ENCODE results near the gene MLC1. TPM values are rescaled to one million over a fixed set of nuclear protein-coding genes. Genes with fewer than 3 reads are reported as not detected.

The MLC1 gene
- total RNA-seq, 1 donor from 2014 or later, result 0.09 TPM

DNA sequence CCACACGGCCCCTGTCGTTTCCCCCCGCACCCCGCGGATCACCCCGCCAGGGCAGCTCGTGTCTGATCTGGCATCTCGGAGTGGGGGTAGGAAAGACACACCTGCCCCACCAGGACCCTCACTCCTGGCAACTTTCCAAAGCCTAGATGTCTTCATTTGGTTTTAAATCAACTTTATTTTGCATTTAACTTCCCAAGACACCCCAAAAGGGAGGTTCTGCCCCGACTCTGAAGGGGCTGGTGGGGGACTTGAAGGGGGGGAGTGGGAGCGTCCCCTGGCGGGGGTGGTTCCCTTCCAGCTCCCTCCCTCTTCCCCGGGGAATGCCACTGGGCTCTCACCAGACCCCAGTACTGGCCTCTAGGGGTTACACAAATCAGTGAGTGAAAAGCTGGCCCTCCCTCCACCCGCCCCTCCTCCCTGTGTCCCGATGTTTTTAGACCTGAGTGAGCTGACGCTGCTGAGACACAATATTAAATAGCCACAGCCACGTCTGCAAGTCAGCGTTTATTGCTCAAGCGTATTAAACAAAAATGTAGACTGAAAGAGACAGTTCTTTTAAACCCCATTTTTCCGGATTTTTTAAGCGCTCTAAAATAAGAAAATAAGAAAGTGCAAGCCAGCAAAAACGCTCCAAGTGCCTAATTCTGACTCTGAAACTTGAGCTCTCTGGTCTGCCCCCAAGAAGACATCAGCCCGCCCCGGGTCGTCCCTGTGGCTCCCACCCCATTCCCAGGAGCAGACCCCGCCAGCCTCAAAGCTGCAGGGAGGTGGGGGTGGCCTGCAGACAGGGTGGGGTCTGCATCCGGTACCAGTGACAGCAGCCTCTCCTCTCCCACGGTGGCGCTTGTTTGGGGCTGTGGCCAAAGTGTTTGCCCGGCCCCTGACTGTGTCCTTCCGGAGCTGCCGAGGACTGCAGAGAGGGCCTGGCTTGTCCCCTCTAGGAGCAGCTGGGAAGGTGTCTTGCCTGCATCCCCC, 26.0 kb downstream of the MLC1 start:
- Histone ChIP-seq H3K9ac (ENCODE audit: low read length) (no peak overlapping the region), H3K79me2 (ENCODE audit: insufficient read depth, low read length) (no peaks in the 10 kb centered on the region), H3K27ac (ENCODE audit: low read depth, low read length) (no peak overlapping the region), H2AFZ (ENCODE audit: low read depth, low read length) (no peak overlapping the region), H3K4me3 (ENCODE audit: insufficient read depth, low read depth, low read length) (no peak overlapping the region), H3K36me3 (ENCODE audit: insufficient read depth, low read length) (no peaks in the 10 kb centered on the region), H3K27me3 (ENCODE audit: insufficient read depth, low read length) (peaks cover 12% of the 10 kb centered on the region), H3K4me2 (ENCODE audit: low read length) (peak overlapping the region; percentile 26), H4K20me1 (ENCODE audit: insufficient read depth, low read length) (no peaks in the 10 kb centered on the region), H3K9me3 (ENCODE audit: insufficient read depth, low read depth, low read length) (peaks cover 1% of the 10 kb centered on the region), H3K4me1 (ENCODE audit: insufficient read depth, low read length) (no peaks in the 10 kb centered on the region)
- no peaks in the 10 kb centered on the region for H3K9me3 Mint-ChIP-seq (ENCODE audit: unreplicated experiment)
- no peak overlapping the region for H3K27ac Mint-ChIP-seq (ENCODE audit: unreplicated experiment)
- H3K4me3 Mint-ChIP-seq (ENCODE audit: unreplicated experiment), result peak overlapping the region; percentile 27
- no peak for DNase-seq (ENCODE audit: low read depth)
- peaks cover 36% of the 10 kb centered on the region for H3K27me3 Mint-ChIP-seq (ENCODE audit: low read depth, unreplicated experiment)
- FAIRE-seq, result no peak
- peaks cover 2% of the 10 kb centered on the region for H3K4me1 Mint-ChIP-seq (ENCODE audit: low read depth, unreplicated experiment)
- peaks cover 4% of the 10 kb centered on the region for H3K36me3 Mint-ChIP-seq (ENCODE audit: low read depth, unreplicated experiment)
- peak; percentile 43 for TF ChIP-seq EZH2 (IDR thresholded peaks at IDR 0.05; ENCODE audit: insufficient read depth, low read length)
- TF ChIP-seq, protein P1, sequence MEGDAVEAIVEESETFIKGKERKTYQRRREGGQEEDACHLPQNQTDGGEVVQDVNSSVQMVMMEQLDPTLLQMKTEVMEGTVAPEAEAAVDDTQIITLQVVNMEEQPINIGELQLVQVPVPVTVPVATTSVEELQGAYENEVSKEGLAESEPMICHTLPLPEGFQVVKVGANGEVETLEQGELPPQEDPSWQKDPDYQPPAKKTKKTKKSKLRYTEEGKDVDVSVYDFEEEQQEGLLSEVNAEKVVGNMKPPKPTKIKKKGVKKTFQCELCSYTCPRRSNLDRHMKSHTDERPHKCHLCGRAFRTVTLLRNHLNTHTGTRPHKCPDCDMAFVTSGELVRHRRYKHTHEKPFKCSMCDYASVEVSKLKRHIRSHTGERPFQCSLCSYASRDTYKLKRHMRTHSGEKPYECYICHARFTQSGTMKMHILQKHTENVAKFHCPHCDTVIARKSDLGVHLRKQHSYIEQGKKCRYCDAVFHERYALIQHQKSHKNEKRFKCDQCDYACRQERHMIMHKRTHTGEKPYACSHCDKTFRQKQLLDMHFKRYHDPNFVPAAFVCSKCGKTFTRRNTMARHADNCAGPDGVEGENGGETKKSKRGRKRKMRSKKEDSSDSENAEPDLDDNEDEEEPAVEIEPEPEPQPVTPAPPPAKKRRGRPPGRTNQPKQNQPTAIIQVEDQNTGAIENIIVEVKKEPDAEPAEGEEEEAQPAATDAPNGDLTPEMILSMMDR (IDR thresholded peaks at IDR 0.05; ENCODE audit: insufficient read depth, low read depth, low read length), result no peak

DNA sequence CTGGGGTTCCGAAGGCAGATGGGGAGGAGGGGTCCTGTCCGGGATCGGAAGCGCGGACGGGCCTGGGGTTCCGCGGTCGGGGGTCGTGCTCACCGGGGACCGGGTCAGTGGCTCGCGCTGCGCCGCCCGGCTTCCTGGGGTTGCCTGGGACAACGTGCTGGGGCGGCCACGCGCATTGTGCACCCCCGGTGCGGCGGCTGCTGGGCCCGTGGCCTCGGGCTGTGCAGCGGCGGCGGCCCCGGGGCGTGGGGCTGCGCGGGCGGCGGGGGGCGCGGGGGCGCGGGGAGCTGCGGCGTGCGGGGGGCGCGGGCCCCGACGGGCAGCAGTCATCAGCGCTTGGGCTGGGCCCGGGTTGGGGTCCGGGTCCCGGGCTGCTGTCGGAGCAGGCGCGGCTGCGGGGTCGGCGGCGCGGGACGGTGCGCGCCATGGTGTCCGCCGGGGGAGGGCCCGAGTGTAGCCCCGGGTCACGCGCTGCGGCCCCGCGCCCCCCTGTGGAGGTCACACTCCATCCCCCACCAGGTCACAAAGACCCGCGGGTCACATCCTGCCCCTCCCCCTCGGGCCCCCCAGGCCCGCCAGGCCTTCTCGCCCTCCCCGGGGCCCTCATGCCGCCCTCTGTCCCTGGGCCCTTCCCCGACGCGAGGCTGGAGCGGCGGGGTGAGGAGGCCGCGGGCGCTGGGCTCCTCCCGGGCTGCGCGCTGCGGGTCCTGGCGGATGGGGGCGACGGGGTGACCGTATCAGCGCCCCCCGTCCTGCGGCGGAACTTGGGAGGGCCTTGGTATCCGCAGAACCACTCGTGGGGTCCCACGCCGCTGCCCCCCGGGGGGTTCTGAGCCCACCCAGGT, 26.9 kb downstream of the MLC1 start, which contains the start of gene TTLL8:
TTLL8 (minus strand) TSS at position 238 of the 845 bp plus-strand sequence.
- no peak within 1 kb of the TSS for H3K27ac Mint-ChIP-seq (ENCODE audit: unreplicated experiment)
- peaks cover 4% of the 10 kb centered on the region for H3K36me3 Mint-ChIP-seq (ENCODE audit: low read depth, unreplicated experiment)
- Histone ChIP-seq H3K4me1 (ENCODE audit: insufficient read depth, low read length) (no peaks in the 10 kb centered on the region), H3K79me2 (ENCODE audit: insufficient read depth, low read length) (no peaks in the 10 kb centered on the region), H3K9me3 (ENCODE audit: insufficient read depth, low read depth, low read length) (peaks cover 11% of the 10 kb centered on the region), H3K4me2 (ENCODE audit: low read length) (peak within 1 kb of the TSS; percentile 26), H4K20me1 (ENCODE audit: insufficient read depth, low read length) (no peaks in the 10 kb centered on the region), H3K9ac (ENCODE audit: low read length) (no peak within 1 kb of the TSS), H3K4me3 (ENCODE audit: insufficient read depth, low read depth, low read length) (no peak within 1 kb of the TSS), H2AFZ (ENCODE audit: low read depth, low read length) (no peak within 1 kb of the TSS), H3K27ac (ENCODE audit: low read depth, low read length) (no peak within 1 kb of the TSS), H3K36me3 (ENCODE audit: insufficient read depth, low read length) (no peaks in the 10 kb centered on the region), H3K27me3 (ENCODE audit: insufficient read depth, low read length) (peaks cover 12% of the 10 kb centered on the region)
- H3K27me3 Mint-ChIP-seq (ENCODE audit: low read depth, unreplicated experiment), result peaks cover 40% of the 10 kb centered on the region
- TF ChIP-seq EZH2 (IDR thresholded peaks at IDR 0.05; ENCODE audit: insufficient read depth, low read length), result peak; percentile 97
- TF ChIP-seq, protein P1 (IDR thresholded peaks at IDR 0.05; ENCODE audit: insufficient read depth, low read depth, low read length), result no peak
- FAIRE-seq, result no peak
- peaks cover 2% of the 10 kb centered on the region for H3K4me1 Mint-ChIP-seq (ENCODE audit: low read depth, unreplicated experiment)
- DNase-seq (ENCODE audit: low read depth), result no peak
- H3K9me3 Mint-ChIP-seq (ENCODE audit: unreplicated experiment), result peaks cover 5% of the 10 kb centered on the region
- H3K4me3 Mint-ChIP-seq (ENCODE audit: unreplicated experiment), result peak within 1 kb of the TSS; percentile 27
